ENCODE data around the gene PCDHGA12.
"Not testable (repeated sequence)": the region's sequence is repeated elsewhere in the genome, so short reads cannot be mapped to it uniquely, and the experiment has no call there.

Gene PCDHGA12

DNA sequence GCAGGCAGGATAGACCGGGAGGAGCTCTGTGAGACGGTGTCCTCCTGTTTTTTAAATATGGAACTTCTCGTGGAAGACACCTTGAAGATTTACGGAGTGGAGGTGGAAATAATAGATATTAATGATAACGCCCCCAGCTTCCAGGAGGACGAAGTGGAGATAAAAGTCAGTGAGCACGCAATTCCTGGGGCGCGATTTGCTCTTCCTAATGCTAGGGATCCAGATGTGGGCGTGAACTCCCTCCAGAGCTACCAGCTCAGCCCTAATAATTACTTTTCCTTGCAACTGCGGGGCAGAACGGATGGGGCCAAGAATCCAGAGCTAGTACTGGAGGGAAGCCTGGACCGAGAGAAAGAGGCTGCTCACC, 8.8 kb upstream of the PCDHGA12 start:
- TF ChIP-seq, protein P1, sequence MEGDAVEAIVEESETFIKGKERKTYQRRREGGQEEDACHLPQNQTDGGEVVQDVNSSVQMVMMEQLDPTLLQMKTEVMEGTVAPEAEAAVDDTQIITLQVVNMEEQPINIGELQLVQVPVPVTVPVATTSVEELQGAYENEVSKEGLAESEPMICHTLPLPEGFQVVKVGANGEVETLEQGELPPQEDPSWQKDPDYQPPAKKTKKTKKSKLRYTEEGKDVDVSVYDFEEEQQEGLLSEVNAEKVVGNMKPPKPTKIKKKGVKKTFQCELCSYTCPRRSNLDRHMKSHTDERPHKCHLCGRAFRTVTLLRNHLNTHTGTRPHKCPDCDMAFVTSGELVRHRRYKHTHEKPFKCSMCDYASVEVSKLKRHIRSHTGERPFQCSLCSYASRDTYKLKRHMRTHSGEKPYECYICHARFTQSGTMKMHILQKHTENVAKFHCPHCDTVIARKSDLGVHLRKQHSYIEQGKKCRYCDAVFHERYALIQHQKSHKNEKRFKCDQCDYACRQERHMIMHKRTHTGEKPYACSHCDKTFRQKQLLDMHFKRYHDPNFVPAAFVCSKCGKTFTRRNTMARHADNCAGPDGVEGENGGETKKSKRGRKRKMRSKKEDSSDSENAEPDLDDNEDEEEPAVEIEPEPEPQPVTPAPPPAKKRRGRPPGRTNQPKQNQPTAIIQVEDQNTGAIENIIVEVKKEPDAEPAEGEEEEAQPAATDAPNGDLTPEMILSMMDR (IDR thresholded peaks at IDR 0.05; ENCODE audit: borderline replicate concordance, insufficient read depth, low read depth, low read length): no peak
- H3K4me3 ChIP-seq (ENCODE audit: low read depth, low read length): peak overlapping the region; percentile 49

DNA sequence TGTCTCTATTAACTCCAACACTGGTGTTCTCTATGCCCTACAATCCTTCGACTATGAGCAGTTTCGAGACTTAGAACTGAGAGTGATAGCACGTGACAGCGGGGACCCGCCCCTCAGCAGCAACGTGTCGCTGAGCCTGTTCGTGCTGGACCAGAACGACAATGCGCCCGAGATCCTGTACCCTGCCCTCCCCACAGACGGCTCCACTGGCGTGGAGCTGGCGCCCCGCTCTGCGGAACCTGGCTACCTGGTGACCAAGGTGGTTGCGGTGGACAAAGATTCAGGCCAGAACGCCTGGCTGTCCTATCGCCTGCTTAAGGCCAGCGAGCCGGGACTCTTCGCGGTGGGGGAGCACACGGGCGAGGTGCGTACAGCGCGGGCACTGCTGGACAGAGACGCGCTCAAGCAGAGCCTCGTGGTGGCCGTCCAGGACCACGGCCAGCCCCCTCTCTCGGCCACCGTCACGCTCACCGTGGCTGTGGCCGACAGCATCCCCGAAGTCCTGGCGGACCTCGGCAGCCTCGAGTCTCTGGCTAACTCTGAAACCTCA, 7.5 kb upstream of the PCDHGA12 start:
- TF ChIP-seq, protein P1 (IDR thresholded peaks at IDR 0.05; ENCODE audit: borderline replicate concordance, insufficient read depth, low read depth, low read length): no peak
- H3K4me3 ChIP-seq (ENCODE audit: low read depth, low read length): no peak overlapping the region

DNA sequence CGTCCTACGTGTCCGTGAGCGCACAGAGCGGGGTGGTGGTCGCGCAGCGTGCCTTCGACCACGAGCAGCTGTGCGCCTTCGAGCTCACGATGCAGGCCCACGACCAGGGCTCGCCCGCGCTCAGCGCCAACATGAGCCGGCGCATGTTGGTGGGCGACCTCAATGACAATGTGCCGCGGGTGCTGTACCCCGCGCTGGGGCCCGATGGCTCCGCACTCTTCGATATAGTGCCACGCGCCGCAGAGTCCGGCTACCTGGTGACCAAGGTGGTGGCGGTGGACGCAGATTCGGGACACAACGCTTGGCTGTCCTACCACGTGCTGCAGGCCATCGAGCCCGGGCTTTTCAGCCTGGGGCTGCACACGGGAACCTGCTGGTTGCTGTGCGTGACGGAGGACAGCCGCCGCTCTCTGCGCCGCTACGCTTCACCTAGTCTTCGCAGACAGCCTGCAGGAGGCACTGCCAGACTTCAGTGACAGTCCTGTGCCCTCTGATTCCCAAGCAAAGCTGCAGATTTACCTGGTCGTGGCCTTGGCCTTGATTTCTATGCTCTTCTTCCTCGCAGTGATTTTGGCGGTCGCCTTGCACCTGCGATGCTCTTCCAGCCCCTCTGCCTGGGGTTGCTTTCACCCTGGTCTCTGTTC, 2.4 kb upstream of the PCDHGA12 start:
- TF ChIP-seq, protein P1 (IDR thresholded peaks at IDR 0.05; ENCODE audit: borderline replicate concordance, insufficient read depth, low read depth, low read length): no peak
- H3K4me3 ChIP-seq (ENCODE audit: low read depth, low read length): no peak overlapping the region

DNA sequence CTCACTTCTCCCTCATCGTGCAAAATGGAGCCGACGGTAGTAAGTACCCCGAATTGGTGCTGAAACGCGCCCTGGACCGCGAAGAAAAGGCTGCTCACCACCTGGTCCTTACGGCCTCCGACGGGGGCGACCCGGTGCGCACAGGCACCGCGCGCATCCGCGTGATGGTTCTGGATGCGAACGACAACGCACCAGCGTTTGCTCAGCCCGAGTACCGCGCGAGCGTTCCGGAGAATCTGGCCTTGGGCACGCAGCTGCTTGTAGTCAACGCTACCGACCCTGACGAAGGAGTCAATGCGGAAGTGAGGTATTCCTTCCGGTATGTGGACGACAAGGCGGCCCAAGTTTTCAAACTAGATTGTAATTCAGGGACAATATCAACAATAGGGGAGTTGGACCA, 979 bp downstream of the PCDHGA12 start:
- H3K4me3 ChIP-seq (ENCODE audit: low read depth, low read length): peak overlapping the region; percentile 60
- TF ChIP-seq, protein P1 (IDR thresholded peaks at IDR 0.05; ENCODE audit: borderline replicate concordance, insufficient read depth, low read depth, low read length): no peak

DNA sequence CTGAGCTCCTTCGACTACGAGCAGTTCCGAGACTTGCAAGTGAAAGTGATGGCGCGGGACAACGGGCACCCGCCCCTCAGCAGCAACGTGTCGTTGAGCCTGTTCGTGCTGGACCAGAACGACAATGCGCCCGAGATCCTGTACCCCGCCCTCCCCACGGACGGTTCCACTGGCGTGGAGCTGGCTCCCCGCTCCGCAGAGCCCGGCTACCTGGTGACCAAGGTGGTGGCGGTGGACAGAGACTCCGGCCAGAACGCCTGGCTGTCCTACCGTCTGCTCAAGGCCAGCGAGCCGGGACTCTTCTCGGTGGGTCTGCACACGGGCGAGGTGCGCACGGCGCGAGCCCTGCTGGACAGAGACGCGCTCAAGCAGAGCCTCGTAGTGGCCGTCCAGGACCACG, 2.0 kb downstream of the PCDHGA12 start:
- H3K4me3 ChIP-seq (ENCODE audit: low read depth, low read length): not testable (repeated sequence)

DNA sequence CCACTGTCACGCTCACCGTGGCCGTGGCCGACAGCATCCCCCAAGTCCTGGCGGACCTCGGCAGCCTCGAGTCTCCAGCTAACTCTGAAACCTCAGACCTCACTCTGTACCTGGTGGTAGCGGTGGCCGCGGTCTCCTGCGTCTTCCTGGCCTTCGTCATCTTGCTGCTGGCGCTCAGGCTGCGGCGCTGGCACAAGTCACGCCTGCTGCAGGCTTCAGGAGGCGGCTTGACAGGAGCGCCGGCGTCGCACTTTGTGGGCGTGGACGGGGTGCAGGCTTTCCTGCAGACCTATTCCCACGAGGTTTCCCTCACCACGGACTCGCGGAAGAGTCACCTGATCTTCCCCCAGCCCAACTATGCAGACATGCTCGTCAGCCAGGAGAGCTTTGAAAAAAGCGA, 2.4 kb downstream of the PCDHGA12 start:
- H3K4me3 ChIP-seq (ENCODE audit: low read depth, low read length): not testable (repeated sequence)

DNA sequence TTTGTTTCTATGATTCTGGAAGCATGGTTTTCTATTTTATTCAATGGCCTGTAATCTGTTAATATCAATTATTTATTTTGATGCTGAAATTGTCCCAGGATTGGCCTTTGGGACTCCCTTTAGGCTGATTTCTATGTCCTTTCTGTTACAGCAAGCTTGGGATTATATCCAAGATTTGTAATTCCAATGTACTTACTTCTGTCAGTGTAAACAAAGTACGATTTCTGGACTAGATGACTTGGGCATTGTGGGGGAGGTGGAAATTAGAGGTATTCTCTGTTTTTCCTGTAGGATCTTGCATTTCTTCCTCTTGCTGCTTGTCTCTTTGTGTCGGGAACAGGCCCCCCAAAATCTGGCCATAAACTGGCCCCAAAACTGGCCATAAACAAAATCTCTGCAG, 3.7 kb downstream of the PCDHGA12 start:
- H3K4me3 ChIP-seq (ENCODE audit: low read depth, low read length): no peak overlapping the region
- TF ChIP-seq, protein P1 (IDR thresholded peaks at IDR 0.05; ENCODE audit: borderline replicate concordance, insufficient read depth, low read depth, low read length): no peak

DNA sequence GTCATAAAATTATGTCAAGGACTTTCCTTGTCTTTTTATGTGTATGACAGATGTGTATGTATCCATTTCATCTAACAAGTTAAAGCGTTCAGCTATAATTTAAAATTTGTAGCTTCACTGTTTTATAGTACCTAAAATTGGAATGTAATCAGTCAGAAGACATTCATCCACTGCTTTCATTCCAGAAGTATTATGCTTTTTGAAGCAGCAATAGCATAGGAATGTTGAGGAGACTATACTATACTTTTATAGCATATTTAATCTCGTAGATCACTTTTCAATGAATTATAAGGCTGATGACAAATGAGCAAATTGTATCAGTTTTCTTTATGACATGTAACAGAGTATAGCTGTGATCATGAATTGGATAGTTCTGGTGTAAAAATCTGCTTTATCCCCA, 6.9 kb downstream of the PCDHGA12 start:
- TF ChIP-seq, protein P1 (IDR thresholded peaks at IDR 0.05; ENCODE audit: borderline replicate concordance, insufficient read depth, low read depth, low read length): no peak
- H3K4me3 ChIP-seq (ENCODE audit: low read depth, low read length): no peak overlapping the region
